CD14-positive monocyte (primary cell): ENCODE results near the gene SCN2B. TPM values are rescaled to one million over a fixed set of nuclear protein-coding genes. Genes with fewer than 3 reads are reported as not detected.

Experiments used
- DNase-seq, 3 donors: peaks; one replicate each; pipeline ENCODE4 v3.0.0-alpha.2; 2011 to 2022
- H2AFZ ChIP-seq: 2 replicates; pipeline ENCODE4 v1.6.0; 2012; ENCODE audit warnings: mild to moderate bottlenecking, low read depth, low read length, inconsistent platforms; ENCODE audit not compliant: insufficient read depth, poor library complexity, severe bottlenecking
- H3K27ac ChIP-seq, 2 donors: 1 replicate in 1 of 2; 2 replicates in 1 of 2; pipeline ENCODE4 v1.5.1; 2012 to 2013; ENCODE audit warnings: low read length in 2 of 2, control low read depth in 1 of 2, inconsistent platforms in 1 of 2, low read depth in 1 of 2, mild to moderate bottlenecking in 1 of 2
- H3K27me3 ChIP-seq, 2 donors: one replicate each; pipeline versions ENCODE4 v1.6.0 to v1.6.1; 2011 to 2013; ENCODE audit warnings: low read length in 2 of 2; ENCODE audit not compliant: control insufficient read depth in 2 of 2, insufficient read depth in 2 of 2
- H3K36me3 ChIP-seq, 2 donors: replicated peaks in 1 of 2; 1 replicate in 1 of 2; 2 replicates in 1 of 2; pipeline versions ENCODE4 v1.5.1 to v1.6.1; 2012 to 2013; ENCODE audit warnings: low read length in 2 of 2, control low read depth in 1 of 2, inconsistent platforms in 1 of 2, mild to moderate bottlenecking in 1 of 2; ENCODE audit not compliant: insufficient read depth in 2 of 2, control insufficient read depth in 1 of 2
- H3K4me1 ChIP-seq, 2 donors: 1 replicate in 1 of 2; 2 replicates in 1 of 2; pipeline versions ENCODE4 v1.5.1 to v1.6.1; 2012 to 2013; ENCODE audit warnings: low read length in 2 of 2, control low read depth in 1 of 2, inconsistent platforms in 1 of 2, mild to moderate bottlenecking in 1 of 2, moderate library complexity in 1 of 2; ENCODE audit not compliant: insufficient read depth in 2 of 2, control insufficient read depth in 1 of 2
- H3K4me2 ChIP-seq: replicated peaks from 2 replicates; pipeline ENCODE3; 2012; ENCODE audit warnings: low read length, moderate library complexity, mild to moderate bottlenecking; ENCODE audit not compliant: poor library complexity, severe bottlenecking; ENCODE audit errors: extremely low read depth
- H3K4me3 ChIP-seq, 3 experiments: fragments of 200-600 bp in 1 of 3; sonication (generic) in 1 of 3; replicated peaks in 1 of 3; 1 replicate in 2 of 3; 2 replicates in 1 of 3; pipeline ENCODE4 v1.5.1; 2011 to 2013; ENCODE audit warnings: low read length in 3 of 3, mild to moderate bottlenecking in 3 of 3, control low read depth in 2 of 3, low read depth in 2 of 3, inconsistent platforms in 1 of 3, moderate library complexity in 1 of 3
- H3K79me2 ChIP-seq: 2 replicates; pipeline ENCODE4 v1.6.0; 2012; ENCODE audit warnings: mild to moderate bottlenecking, control low read depth, inconsistent platforms, low read length, moderate library complexity; ENCODE audit not compliant: insufficient read depth
- H3K9ac ChIP-seq: 2 replicates; pipeline ENCODE4 v1.6.0; 2017; ENCODE audit warnings: low read length, mild to moderate bottlenecking; ENCODE audit not compliant: insufficient read depth, poor library complexity, severe bottlenecking
- H3K9me3 ChIP-seq, 2 donors: replicated peaks in 1 of 2; 1 replicate in 1 of 2; 2 replicates in 1 of 2; pipeline versions ENCODE4 v1.5.1 to v1.6.1; 2012 to 2013; ENCODE audit warnings: low read length in 2 of 2, control low read depth in 1 of 2; ENCODE audit not compliant: control insufficient read depth in 1 of 2, insufficient read depth in 1 of 2
- H4K20me1 ChIP-seq: 2 replicates; pipeline ENCODE4 v1.6.0; 2012; ENCODE audit warnings: mild to moderate bottlenecking, low read length, control low read depth, moderate library complexity; ENCODE audit not compliant: insufficient read depth
- H3K27ac Mint-ChIP-seq, 7 donors: one replicate each; pipeline ENCODE4 v1.8.0; 2020; ENCODE audit warnings: mild to moderate bottlenecking in 7 of 7, mixed read lengths in 7 of 7, moderate library complexity in 6 of 7, inconsistent platforms in 2 of 7
- H3K27me3 Mint-ChIP-seq, 3 donors: one replicate each; pipeline ENCODE4 v1.8.0; 2021 to 2022; ENCODE audit warnings: low read depth in 3 of 3, mild to moderate bottlenecking in 3 of 3, mixed read lengths in 3 of 3, moderate library complexity in 3 of 3, inconsistent platforms in 1 of 3
- H3K36me3 Mint-ChIP-seq, 2 donors: one replicate each; pipeline ENCODE4 v1.8.0; 2020; ENCODE audit warnings: mixed read lengths in 2 of 2, inconsistent platforms in 1 of 2, mild to moderate bottlenecking in 1 of 2
- H3K4me1 Mint-ChIP-seq: one replicate; pipeline ENCODE4 v1.8.0; 2020; ENCODE audit warnings: mild to moderate bottlenecking, mixed read lengths
- H3K4me3 Mint-ChIP-seq, 2 donors: one replicate each; pipeline ENCODE4 v1.8.0; 2020; ENCODE audit warnings: mild to moderate bottlenecking in 2 of 2, mixed read lengths in 2 of 2, moderate library complexity in 1 of 2
- H3K9me3 Mint-ChIP-seq, 7 donors: one replicate each; pipeline ENCODE4 v1.8.0; 2020 to 2022; ENCODE audit warnings: mixed read lengths in 7 of 7, mild to moderate bottlenecking in 6 of 7, moderate library complexity in 6 of 7, inconsistent platforms in 2 of 7
- CTCF ChIP-seq: fragments of 200-600 bp; IDR thresholded peaks from one replicate; pipeline ENCODE4 v1.8.0; 2022; ENCODE audit warnings: antibody characterized with exemption, mild to moderate bottlenecking
- WGBS: methylation state at CpG from one replicate; pipeline ENCODE4 v1.1.5; 2013; ENCODE audit warnings: missing lambda C conversion rate; ENCODE audit not compliant: insufficient coverage; 5-methylcytosine and 5-hydroxymethylcytosine counted together
- intact Hi-C, 2 donors: fragments of 100-400 bp; cut with micrococcal nuclease; formaldehyde crosslinking; loops; one replicate each; pipeline versions ENCODE4 v1.15.0 to v1.15.1; 2023
- polyA plus RNA-seq, 3 donors: library from polyadenylated mRNA; depleted of rRNA in 1 of 3; unstranded in 2 of 3; stranded (reverse) in 1 of 3; fragments of 300-500 nt in 2 of 3; fragments of >200 nt in 1 of 3; fragmentation: Illumina TruSeq in 2 of 3; gene quantifications; 1 replicate in 2 of 3; 2 replicates in 1 of 3; pipeline ENCODE4 v1.2.3, GENCODE V29; 2012 to 2021

The SCN2B gene
- polyA plus RNA-seq, 3 donors = 0.01 TPM; not detected in 2

- no peak overlapping the region for H3K27ac Mint-ChIP-seq
- Histone ChIP-seq H4K20me1 (no peaks in the 10 kb centered on the region), H3K36me3 (no peaks in the 10 kb centered on the region), H3K4me2 (no peak overlapping the region), H3K4me3 (no peak overlapping the region), H3K4me1 (peaks cover 6 to 8% of the 10 kb centered on the region in 2 donors), H3K9me3 (no peaks in the 10 kb centered on the region), H3K9ac (no peak overlapping the region), H3K27me3 (peaks cover 0 to 2% of the 10 kb centered on the region in 2 donors), H3K79me2 (no peaks in the 10 kb centered on the region), H2AFZ (no peak overlapping the region), H3K27ac (no peak overlapping the region)
- peaks cover 9 to 20% (median 15%) of the 10 kb centered on the region in 3 donors for H3K27me3 Mint-ChIP-seq
- no peak for TF ChIP-seq CTCF
- H3K4me1 Mint-ChIP-seq = peaks cover 7% of the 10 kb centered on the region
- no peak for DNase-seq
- intact Hi-C loops = no loop called here
- H3K36me3 Mint-ChIP-seq = no peaks in the 10 kb centered on the region
- no peak overlapping the region for H3K4me3 Mint-ChIP-seq
- peaks cover 0 to 1% (median 0%) of the 10 kb centered on the region in 7 donors for H3K9me3 Mint-ChIP-seq
- no CpG with 5 or more reads among the region's 2 CpGs for WGBS
Measured at GRCh38 chr11:118167253-118167652, 9.2 kb downstream of the SCN2B start.

DNA sequence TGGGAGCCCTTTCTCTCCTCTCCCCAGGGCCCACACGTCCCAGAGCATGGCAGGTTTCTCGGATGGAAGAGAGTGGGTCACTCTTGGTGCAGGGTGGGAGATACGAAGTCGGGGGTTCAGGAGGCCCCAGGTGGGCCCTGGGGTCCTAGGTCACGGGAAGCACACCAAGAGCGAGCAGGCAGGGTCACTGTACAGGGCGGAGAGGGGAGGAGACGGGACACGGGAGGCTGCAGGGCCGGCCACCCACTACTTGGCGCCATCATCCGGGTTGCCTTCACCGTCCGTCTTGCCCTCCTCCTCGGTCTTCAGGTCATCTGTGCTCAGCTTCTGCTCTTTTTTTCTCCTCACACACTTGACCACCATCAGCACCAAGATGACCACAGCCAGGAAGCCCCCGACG is 9.8 kb downstream of the SCN2B start:
- no peaks in the 10 kb centered on the region for H3K36me3 Mint-ChIP-seq
- Histone ChIP-seq H4K20me1 (no peaks in the 10 kb centered on the region), H3K79me2 (no peaks in the 10 kb centered on the region), H3K4me3 (no peak overlapping the region), H3K27ac (no peak overlapping the region), H2AFZ (no peak overlapping the region), H3K4me2 (no peak overlapping the region), H3K4me1 (peaks cover 4% of the 10 kb centered on the region in 2 donors), H3K9ac (no peak overlapping the region), H3K36me3 (no peaks in the 10 kb centered on the region), H3K9me3 (no peaks in the 10 kb centered on the region), H3K27me3 (peaks cover 0 to 2% of the 10 kb centered on the region in 2 donors)
- peaks cover 11 to 20% (median 15%) of the 10 kb centered on the region in 3 donors for H3K27me3 Mint-ChIP-seq
- no peak for DNase-seq
- intact Hi-C loops = no loop called here
- H3K4me1 Mint-ChIP-seq = peaks cover 3% of the 10 kb centered on the region
- no peak for TF ChIP-seq CTCF
- no peak overlapping the region for H3K27ac Mint-ChIP-seq
- peaks cover 0 to 1% (median 0%) of the 10 kb centered on the region in 7 donors for H3K9me3 Mint-ChIP-seq
- 94% methylated on average over 15 of the region's 17 CpGs for WGBS
- no peak overlapping the region for H3K4me3 Mint-ChIP-seq
